Esophagus squamous epithelium (tissue), 5 donors: Measurements from ENCODE around the gene SOWAHA. TPM values are rescaled to one million over a fixed set of nuclear protein-coding genes. Genes with fewer than 3 reads are reported as not detected.

ENCODE experiments used
- DNase-seq: peaks from one replicate; lab custom pipeline; 2025; lab: John Stamatoyannopoulos, UW
- H3K27ac ChIP-seq, 4 donors: fragments of 200-600 bp; sonication (generic); one replicate each; pipeline ENCODE4 v1.5.1; 2016 to 2019; ENCODE audit warnings: mild to moderate bottlenecking in 1 of 4
- H3K27me3 ChIP-seq, 4 donors: fragments of 200-600 bp; sonication (generic); 1 replicate in 3 of 4; 2 replicates in 1 of 4; pipeline versions ENCODE4 v1.5.1 to v1.6.0; 2017 to 2021; ENCODE audit warnings: antibody characterized with exemption in 1 of 4
- H3K36me3 ChIP-seq, 3 donors: fragments of 200-600 bp; sonication (generic); one replicate each; pipeline ENCODE4 v1.5.1; 2016 to 2019
- H3K4me1 ChIP-seq, 3 donors: fragments of 200-600 bp; sonication (generic); one replicate each; pipeline ENCODE4 v1.5.1; 2017 to 2019
- H3K4me3 ChIP-seq, 4 donors: fragments of 200-600 bp; sonication (generic); 1 replicate in 3 of 4; 2 replicates in 1 of 4; pipeline ENCODE4 v1.5.1; 2016 to 2019; ENCODE audit warnings: mild to moderate bottlenecking in 2 of 4, moderate library complexity in 1 of 4
- H3K9me3 ChIP-seq, 3 donors: fragments of 200-600 bp; sonication (generic); one replicate each; pipeline ENCODE4 v1.5.1; 2016 to 2019
- CTCF ChIP-seq, 6 experiments: fragments of 450-650 bp in 4 of 6; fragments of 200-600 bp in 2 of 6; sonication (generic) in 2 of 6; IDR thresholded peaks; one replicate each; pipeline ENCODE4 v1.5.1; 2016 to 2019; ENCODE audit warnings: antibody characterized with exemption in 6 of 6, mild to moderate bottlenecking in 4 of 6, moderate library complexity in 4 of 6
- POLR2A ChIP-seq, 4 donors: fragments of 450-650 bp; IDR thresholded peaks; one replicate each; pipeline ENCODE4 v1.6.1; 2017; ENCODE audit warnings: antibody characterized with exemption in 4 of 4, mild to moderate bottlenecking in 4 of 4, moderate library complexity in 3 of 4
- WGBS, 2 donors: methylation state at CpG; one replicate each; pipeline ENCODE4 v1.1.5; 2018; 5-methylcytosine and 5-hydroxymethylcytosine counted together
- intact Hi-C: fragments of 100-400 bp; cut with DNase I; formaldehyde crosslinking; loops from one replicate; pipeline ENCODE4 v1.15.0; 2022
- total RNA-seq, 4 donors: library from RNA; depleted of rRNA; stranded (reverse); fragments of >200 nt; gene quantifications; one replicate each; pipeline ENCODE4 v1.1.0, GENCODE V29; 2016
- donor health status: DM: yes; HTN: yes; CAD: no.

Gene SOWAHA
- total RNA-seq, 4 donors from 2014 or later = 0.13 to 0.45 TPM; not detected in 2

DNA sequence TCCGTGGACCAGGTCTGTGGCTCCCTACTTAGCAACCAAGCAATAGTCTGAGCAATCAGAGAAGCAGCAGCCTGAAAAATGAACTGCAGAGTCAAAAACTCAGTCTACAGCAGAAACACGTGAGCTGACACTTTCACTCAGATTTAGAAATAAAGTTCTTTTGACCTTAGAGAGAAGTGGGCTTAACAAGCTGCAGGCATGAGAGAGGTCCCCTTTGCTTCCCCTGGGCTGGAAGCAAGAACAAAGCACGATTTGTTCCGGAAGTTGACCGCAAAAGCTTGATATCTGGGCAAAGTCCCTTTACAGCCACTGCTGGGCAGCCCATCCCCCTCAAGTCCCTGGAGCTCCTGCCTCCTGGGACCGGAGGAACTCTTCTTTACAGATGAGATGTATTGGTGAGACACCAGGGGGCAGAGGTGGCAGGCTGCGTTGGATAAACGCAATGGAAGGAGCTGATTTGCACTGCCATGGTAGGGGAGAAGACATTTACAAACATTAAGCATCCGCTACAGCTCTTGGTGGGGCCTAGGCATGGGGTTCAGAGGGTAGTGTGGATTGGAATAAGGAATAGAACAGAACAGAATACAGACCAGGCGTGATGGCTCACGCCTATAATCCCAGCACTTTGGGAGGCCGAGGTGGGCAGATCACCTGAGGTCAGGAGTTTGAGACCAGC, 5.8 kb upstream of the SOWAHA start:
- H3K4me1 ChIP-seq = peaks cover 0 to 14% (median 0%) of the 10 kb centered on the region in 3 donors
- DNase-seq = no peak
- no peaks in the 10 kb centered on the region for H3K36me3 ChIP-seq
- intact Hi-C loops = no loop called here
- H3K27ac ChIP-seq = no peak overlapping the region
- no peak overlapping the region for H3K4me3 ChIP-seq
- TF ChIP-seq CTCF (IDR thresholded peaks at IDR 0.05) = peak in 1 of 6 experiments; percentile 26
- no peak for TF ChIP-seq POLR2A (IDR thresholded peaks at IDR 0.05)
- WGBS, 2 donors = 75 to 76% methylated on average over 12 of the region's 12 CpGs
- H3K27me3 ChIP-seq = peaks cover 6 to 55% (median 8%) of the 10 kb centered on the region in 4 donors
- no peaks in the 10 kb centered on the region for H3K9me3 ChIP-seq

- no peak for DNase-seq
- peaks cover 6 to 55% (median 14%) of the 10 kb centered on the region in 4 donors for H3K27me3 ChIP-seq
- intact Hi-C loops = no loop called here
- no peak for TF ChIP-seq CTCF (IDR thresholded peaks at IDR 0.05)
- no peak for TF ChIP-seq POLR2A (IDR thresholded peaks at IDR 0.05)
- no peaks in the 10 kb centered on the region for H3K9me3 ChIP-seq
- H3K27ac ChIP-seq = no peak overlapping the region
- H3K4me3 ChIP-seq = no peak overlapping the region
- H3K36me3 ChIP-seq = no peaks in the 10 kb centered on the region
- WGBS, 2 donors = 26 to 38% methylated on average over 2 of the region's 2 CpGs
- H3K4me1 ChIP-seq = peaks cover 4 to 23% (median 7%) of the 10 kb centered on the region in 3 donors
Measured at GRCh38 chr5:132808448-132808847, 4.7 kb upstream of the SOWAHA start.

DNA sequence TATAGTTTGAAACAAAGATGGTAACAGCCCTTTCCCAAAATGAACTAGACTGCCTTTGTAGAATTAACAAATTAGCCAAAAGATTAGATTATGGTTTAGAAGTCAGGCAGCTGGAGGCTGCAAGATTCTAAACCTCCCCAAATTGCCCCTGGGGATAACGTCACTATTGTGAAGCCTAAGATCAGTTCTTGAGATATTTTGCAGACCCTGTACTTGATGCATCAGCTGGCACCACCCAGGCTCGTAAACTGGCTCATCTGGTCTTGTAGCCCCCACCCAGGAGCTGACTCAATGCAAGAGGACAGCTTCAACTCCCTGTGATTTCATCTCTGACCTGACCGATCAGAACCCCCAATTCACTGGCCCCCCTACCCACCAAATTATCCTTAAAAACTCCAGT, 4.2 kb upstream of the SOWAHA start:
- no peak for DNase-seq
- no peak overlapping the region for H3K4me3 ChIP-seq
- peaks cover 7 to 27% (median 11%) of the 10 kb centered on the region in 3 donors for H3K4me1 ChIP-seq
- H3K9me3 ChIP-seq = no peaks in the 10 kb centered on the region
- intact Hi-C loops = no loop called here
- H3K36me3 ChIP-seq = no peaks in the 10 kb centered on the region
- no peak overlapping the region for H3K27ac ChIP-seq
- H3K27me3 ChIP-seq = peaks cover 6 to 57% (median 14%) of the 10 kb centered on the region in 4 donors
- TF ChIP-seq CTCF (IDR thresholded peaks at IDR 0.05) = no peak
- TF ChIP-seq POLR2A (IDR thresholded peaks at IDR 0.05) = no peak
- WGBS, 2 donors = 27 to 41% methylated on average over 3 of the region's 3 CpGs

GRCh38 chr5:132810605-132811004, 2.5 kb upstream of the SOWAHA start:
- 54 to 81% methylated on average over 1 to 5 of the region's 5 CpGs for WGBS, 2 donors
- intact Hi-C loops = loop anchor here (10.0 kb wide), 1 partner anchor 286 kb away; no protein-coding TSS in a partner anchor
- no peak for DNase-seq
- no peak overlapping the region for H3K4me3 ChIP-seq
- H3K36me3 ChIP-seq = no peaks in the 10 kb centered on the region
- no peak overlapping the region for H3K27ac ChIP-seq
- peaks cover 6 to 68% (median 14%) of the 10 kb centered on the region in 4 donors for H3K27me3 ChIP-seq
- TF ChIP-seq POLR2A (IDR thresholded peaks at IDR 0.05) (no peak), CTCF (IDR thresholded peaks at IDR 0.05) (no peak)
- peaks cover 9 to 35% (median 18%) of the 10 kb centered on the region in 3 donors for H3K4me1 ChIP-seq
- no peaks in the 10 kb centered on the region for H3K9me3 ChIP-seq

DNA sequence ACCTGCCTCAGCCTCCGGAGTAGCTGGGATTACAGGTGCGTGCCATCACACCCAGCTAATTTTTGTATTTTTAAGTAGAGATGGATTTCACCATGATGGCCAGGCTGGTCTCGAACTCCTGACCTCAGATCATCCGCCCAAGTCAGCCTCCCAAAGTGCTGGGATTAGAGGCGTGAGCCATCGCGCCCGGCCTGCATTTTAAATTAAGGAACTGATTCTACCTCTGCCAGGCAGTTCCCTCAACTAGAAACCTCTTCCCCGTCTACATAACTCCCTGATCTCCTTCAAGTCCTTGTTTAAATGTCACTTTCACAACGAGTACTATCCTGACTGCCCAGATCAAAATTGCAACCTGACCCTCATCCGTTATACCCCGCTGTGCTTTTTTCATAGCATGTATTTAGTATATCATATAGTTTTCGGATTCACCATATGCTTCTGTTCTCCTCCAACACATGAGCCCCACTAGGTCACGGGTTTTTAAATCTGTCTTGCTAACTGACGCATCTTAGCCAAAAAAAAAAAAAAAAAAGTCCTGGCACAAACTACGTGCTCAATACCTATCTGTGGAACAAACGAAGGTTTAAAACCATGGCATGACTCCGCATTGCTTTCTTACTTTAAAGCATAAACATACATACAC, 858 bp upstream of the SOWAHA start:
- intact Hi-C loops = loop anchor here (10.0 kb wide), 1 partner anchor 287 kb away; no protein-coding TSS in a partner anchor
- WGBS, 2 donors = 64 to 74% methylated on average over 18 of the region's 18 CpGs
- Histone ChIP-seq H3K4me1 (peaks cover 9 to 35% (median 18%) of the 10 kb centered on the region in 3 donors), H3K36me3 (no peaks in the 10 kb centered on the region), H3K27ac (no peak overlapping the region), H3K4me3 (no peak overlapping the region), H3K27me3 (peaks cover 6 to 55% (median 14%) of the 10 kb centered on the region in 4 donors), H3K9me3 (no peaks in the 10 kb centered on the region)
- no peak for TF ChIP-seq CTCF (IDR thresholded peaks at IDR 0.05)
- no peak for TF ChIP-seq POLR2A (IDR thresholded peaks at IDR 0.05)
- no peak for DNase-seq
